Tibial artery (tissue), 4 donors: Measurements from ENCODE around the gene ACSS1.
A peak's percentile ranks its signal among the peaks of the same experiment; 100 is the strongest.

Experiments
- DNase-seq, 2 donors: peaks; one replicate each; pipeline ENCODE4 v3.0.0-alpha.2; 2019
- H3K27ac ChIP-seq, 2 donors: fragments of 200-600 bp; sonication (generic) in 1 of 2; 1 replicate in 1 of 2; 2 replicates in 1 of 2; pipeline ENCODE4 v1.5.1; 2018 to 2019; ENCODE audit warnings: mild to moderate bottlenecking in 1 of 2
- H3K27me3 ChIP-seq, 2 donors: fragments of 200-600 bp; sonication (generic) in 1 of 2; one replicate each; pipeline versions ENCODE4 v1.5.1 to v1.6.0; 2016 to 2019
- H3K36me3 ChIP-seq, 3 donors: fragments of 200-600 bp; sonication (generic) in 2 of 3; one replicate each; pipeline ENCODE4 v1.5.1; 2016 to 2019; ENCODE audit warnings: mild to moderate bottlenecking in 2 of 3
- H3K4me1 ChIP-seq, 4 donors: fragments of 200-600 bp; sonication (generic) in 2 of 4; 1 replicate in 3 of 4; 2 replicates in 1 of 4; pipeline ENCODE4 v1.5.1; 2016 to 2019
- H3K4me3 ChIP-seq, 2 donors: fragments of 200-600 bp; sonication (generic) in 1 of 2; 1 replicate in 1 of 2; 2 replicates in 1 of 2; pipeline ENCODE4 v1.5.1; 2018 to 2019; ENCODE audit warnings: mild to moderate bottlenecking in 2 of 2
- H3K9me3 ChIP-seq, 3 donors: fragments of 200-600 bp; sonication (generic) in 1 of 3; one replicate each; pipeline ENCODE4 v1.5.1; 2016 to 2019
- CTCF ChIP-seq, 2 experiments: fragments of 200-600 bp in 1 of 2; fragments of 450-650 bp in 1 of 2; IDR thresholded peaks; one replicate each; pipeline ENCODE4 v1.5.1; 2017 to 2019; ENCODE audit warnings: antibody characterized with exemption in 2 of 2, mild to moderate bottlenecking in 1 of 2, moderate library complexity in 1 of 2
- intact Hi-C: fragments of 100-400 bp; cut with DNase I; formaldehyde crosslinking; loops from one replicate; pipeline ENCODE4 v1.15.0; 2023; ENCODE audit warnings: low total_unique reads

ACSS1 gene

DNA sequence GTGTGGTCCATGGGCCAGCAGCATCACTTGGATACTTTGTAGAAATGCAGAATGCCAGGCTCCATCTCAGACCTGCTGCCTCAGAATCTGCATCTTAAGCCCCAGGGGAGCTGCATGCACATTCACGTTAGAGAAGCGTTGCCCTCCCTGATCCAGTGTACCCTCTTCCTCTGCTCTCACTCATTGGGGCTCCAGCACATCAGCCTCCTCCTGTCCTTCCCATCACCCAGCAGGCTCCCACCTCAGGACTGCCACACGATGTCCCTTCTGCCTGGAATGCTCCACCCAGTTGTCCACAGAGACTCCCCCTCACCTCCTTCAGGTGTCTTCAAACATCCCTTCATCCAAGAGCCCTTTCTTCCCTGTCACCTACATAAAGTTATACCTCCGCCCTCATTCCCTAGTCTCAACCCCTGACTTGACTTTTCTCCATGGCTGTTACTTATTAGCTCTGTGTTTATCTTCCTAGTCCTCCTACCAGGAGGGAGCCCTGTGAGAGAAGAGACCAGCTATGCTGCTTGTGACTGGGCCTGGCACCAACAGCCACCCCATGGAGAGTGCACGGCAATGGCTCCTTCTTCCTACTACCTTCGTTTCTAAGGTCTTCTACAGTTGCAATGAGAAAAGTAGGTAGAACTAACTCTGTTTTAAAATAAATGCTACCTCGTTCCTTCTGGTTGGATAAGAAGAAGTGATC lies 3.3 kb upstream of the ACSS1 start:
- peak; percentile 0 to 37 for DNase-seq
- intact Hi-C loops, result loop anchor here (10.0 kb wide), 1 partner anchor 334 kb away; the partner anchor contains the start of gene ABHD12
- H3K27me3 ChIP-seq, result peaks cover 0 to 12% of the 10 kb centered on the region in 2 donors
- peaks cover 0 to 29% (median 13%) of the 10 kb centered on the region in 4 donors for H3K4me1 ChIP-seq
- no peak for TF ChIP-seq CTCF (IDR thresholded peaks at IDR 0.05)
- H3K27ac ChIP-seq, result no peak overlapping the region
- no peak overlapping the region for H3K4me3 ChIP-seq
- H3K36me3 ChIP-seq, result no peaks in the 10 kb centered on the region
- H3K9me3 ChIP-seq, result no peaks in the 10 kb centered on the region

DNA sequence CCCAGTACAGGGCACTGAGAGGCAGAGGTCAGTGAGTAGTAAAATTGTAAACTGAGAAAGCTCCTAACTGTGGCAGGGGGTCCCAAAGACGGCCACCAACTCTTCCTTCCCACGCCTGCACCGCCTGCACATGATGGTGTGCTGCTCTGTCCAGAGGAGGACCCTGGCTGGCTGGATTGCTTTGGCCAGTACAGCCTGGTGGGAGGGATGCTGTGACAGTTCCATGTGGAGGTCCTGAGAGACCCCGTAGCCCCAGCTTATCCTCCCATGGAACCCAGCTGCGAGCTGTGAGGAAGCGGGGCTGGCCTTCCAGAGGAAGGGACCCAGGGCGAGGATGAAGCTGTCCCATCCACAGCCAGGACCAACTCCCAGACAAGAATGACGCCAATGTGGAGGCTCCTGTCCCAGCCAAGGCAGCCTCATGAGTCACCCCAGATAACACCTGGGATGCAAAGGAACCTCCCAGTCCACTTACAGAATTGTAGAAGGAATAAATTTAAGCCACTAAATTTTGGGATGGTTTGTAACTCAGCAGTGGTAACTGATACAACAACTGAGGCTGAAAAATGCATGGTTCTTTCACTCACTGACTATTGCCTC lies 2.0 kb upstream of the ACSS1 start:
- Histone ChIP-seq H3K27me3 (peaks cover 0 to 8% of the 10 kb centered on the region in 2 donors), H3K9me3 (no peaks in the 10 kb centered on the region), H3K4me1 (peaks cover 0 to 37% (median 26%) of the 10 kb centered on the region in 4 donors), H3K27ac (no peak overlapping the region), H3K36me3 (no peaks in the 10 kb centered on the region), H3K4me3 (no peak overlapping the region)
- intact Hi-C loops, result loop anchor here (5.0 to 10.0 kb wide), 3 partner anchors 175 to 335 kb away; partner anchors contain the start of gene ABHD12
- TF ChIP-seq CTCF (IDR thresholded peaks at IDR 0.05), result no peak
- peak; percentile 13 to 57 for DNase-seq

- Histone ChIP-seq H3K9me3 (no peaks in the 10 kb centered on the region), H3K27me3 (peaks cover 0 to 7% of the 10 kb centered on the region in 2 donors), H3K27ac (peak overlapping the region; percentile 93 to 96), H3K4me1 (peaks cover 0 to 44% (median 34%) of the 10 kb centered on the region in 4 donors), H3K4me3 (peak overlapping the region; percentile 67 to 92), H3K36me3 (no peaks in the 10 kb centered on the region)
- intact Hi-C loops, result loop anchor here (5.0 to 10.0 kb wide), 2 partner anchors 176 to 193 kb away; no protein-coding TSS in a partner anchor
- TF ChIP-seq CTCF (IDR thresholded peaks at IDR 0.05), result no peak
- peak; percentile 45 to 77 for DNase-seq
Observed at GRCh38 chr20:25058847-25059810, 1.2 kb upstream of the ACSS1 start.

DNA sequence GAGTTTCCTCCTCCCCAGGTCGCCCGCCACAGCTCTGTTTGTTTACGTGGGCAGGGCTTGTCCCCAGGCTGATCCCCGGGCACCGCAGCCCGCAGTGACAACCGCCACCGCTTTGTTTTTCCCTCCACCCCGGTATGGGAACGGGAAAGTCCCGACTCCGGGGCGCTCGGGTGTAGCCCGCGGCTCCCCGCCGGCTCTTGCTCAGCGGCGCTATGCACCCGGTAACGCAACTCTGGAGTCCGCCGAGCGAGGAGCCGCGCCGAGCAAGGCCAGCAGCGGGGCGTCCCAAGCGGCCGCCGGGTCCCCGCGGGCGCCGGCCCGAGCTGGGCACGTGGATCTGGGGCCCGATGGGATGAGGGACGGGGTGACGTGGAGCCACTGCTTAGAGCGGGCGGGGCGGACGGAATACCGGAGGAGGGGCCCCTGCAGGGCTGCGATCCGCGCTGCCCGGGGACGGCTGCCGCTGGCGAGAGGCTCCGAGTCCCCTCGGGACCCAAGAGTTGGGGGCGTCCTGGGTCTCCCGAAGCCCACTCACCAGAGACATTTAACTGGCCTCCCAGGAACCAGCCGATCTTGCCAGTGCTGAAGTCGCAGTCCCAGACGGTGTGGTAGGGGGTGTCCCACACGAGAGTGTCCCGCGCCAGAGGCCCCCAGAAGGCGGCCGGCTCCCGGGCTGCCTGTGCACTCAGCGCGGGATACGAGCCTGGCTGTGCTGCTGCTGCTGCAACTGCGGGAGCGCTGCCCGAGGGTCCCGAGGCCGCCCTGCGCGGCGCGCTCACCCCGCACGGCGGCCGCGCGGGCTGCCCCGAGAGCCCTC lies 497 bp downstream of the ACSS1 start:
- H3K36me3 ChIP-seq, result no peaks in the 10 kb centered on the region
- H3K27ac ChIP-seq, result peak overlapping the region; percentile 93 to 96
- TF ChIP-seq CTCF (IDR thresholded peaks at IDR 0.05), result peak in 1 of 2 experiments; percentile 4
- no peaks in the 10 kb centered on the region for H3K9me3 ChIP-seq
- intact Hi-C loops, result loop anchor here (5.0 to 10.0 kb wide), 2 partner anchors 177 to 195 kb away; no protein-coding TSS in a partner anchor
- peaks cover 0 to 61% (median 49%) of the 10 kb centered on the region in 4 donors for H3K4me1 ChIP-seq
- peak; percentile 80 to 91 for DNase-seq
- H3K4me3 ChIP-seq, result peak overlapping the region; percentile 67 to 92
- H3K27me3 ChIP-seq, result no peaks in the 10 kb centered on the region
